ENCODE results near the gene NEUROD4.
"Not testable (repeated sequence)": the region's sequence is repeated elsewhere in the genome, so short reads cannot be mapped to it uniquely, and the experiment has no call there.

The NEUROD4 gene

GRCh38 chr12:54984658-54985376 is 35.0 kb upstream of the NEUROD4 start, which contains the start of gene TESPA1:
TESPA1 (minus strand) TSS chr12:54984762; CDS start chr12:54974562, 10,200 bp downstream.
- no peaks in the 10 kb centered on the region for H3K9me3 ChIP-seq (ENCODE audit: insufficient read depth, low read depth, low read length)
- no peaks in the 10 kb centered on the region for H3K27me3 ChIP-seq (ENCODE audit: insufficient read depth, low read length)
- no peak within 1 kb of the TSS for H3K9ac ChIP-seq (ENCODE audit: low read depth, low read length)
- no peak within 1 kb of the TSS for H3K4me3 ChIP-seq (ENCODE audit: low read length)
- no peak within 1 kb of the TSS for H3K27ac ChIP-seq (ENCODE audit: low read depth, low read length)
- no peaks in the 10 kb centered on the region for H3K4me1 ChIP-seq (ENCODE audit: insufficient read depth, low read length)
- H3K36me3 ChIP-seq (ENCODE audit: insufficient read depth, low read length): no peaks in the 10 kb centered on the region
- WGBS: 90% methylated on average over 11 of the region's 12 CpGs

GRCh38 chr12:54986773-54987172 is 33.0 kb upstream of the NEUROD4 start:
- not testable (repeated sequence) for H3K36me3 ChIP-seq (ENCODE audit: insufficient read depth, low read length); H3K9ac ChIP-seq (ENCODE audit: low read depth, low read length); H3K4me3 ChIP-seq (ENCODE audit: low read length); H3K27me3 ChIP-seq (ENCODE audit: insufficient read depth, low read length); H3K4me1 ChIP-seq (ENCODE audit: insufficient read depth, low read length); H3K27ac ChIP-seq (ENCODE audit: low read depth, low read length); H3K9me3 ChIP-seq (ENCODE audit: insufficient read depth, low read depth, low read length)
- WGBS: 100% methylated on average over 3 of the region's 3 CpGs

- Histone ChIP-seq H3K27me3 (ENCODE audit: insufficient read depth, low read length) (no peaks in the 10 kb centered on the region), H3K27ac (ENCODE audit: low read depth, low read length) (no peak overlapping the region), H3K36me3 (ENCODE audit: insufficient read depth, low read length) (no peaks in the 10 kb centered on the region), H3K4me1 (ENCODE audit: insufficient read depth, low read length) (no peaks in the 10 kb centered on the region), H3K4me3 (ENCODE audit: low read length) (no peak overlapping the region), H3K9ac (ENCODE audit: low read depth, low read length) (no peak overlapping the region), H3K9me3 (ENCODE audit: insufficient read depth, low read depth, low read length) (no peaks in the 10 kb centered on the region)
- WGBS: 86% methylated on average over 4 of the region's 4 CpGs
Observed at GRCh38 chr12:54987611-54988231, 32.1 kb upstream of the NEUROD4 start.

GRCh38 chr12:54988402-54989054 is 31.2 kb upstream of the NEUROD4 start:
- H3K9me3 ChIP-seq (ENCODE audit: insufficient read depth, low read depth, low read length): no peaks in the 10 kb centered on the region
- H3K36me3 ChIP-seq (ENCODE audit: insufficient read depth, low read length): no peaks in the 10 kb centered on the region
- no peaks in the 10 kb centered on the region for H3K4me1 ChIP-seq (ENCODE audit: insufficient read depth, low read length)
- H3K27me3 ChIP-seq (ENCODE audit: insufficient read depth, low read length): no peaks in the 10 kb centered on the region
- H3K9ac ChIP-seq (ENCODE audit: low read depth, low read length): no peak overlapping the region
- H3K27ac ChIP-seq (ENCODE audit: low read depth, low read length): no peak overlapping the region
- no peak overlapping the region for H3K4me3 ChIP-seq (ENCODE audit: low read length)
- 95% methylated on average over 1 of the region's 1 CpG for WGBS

- H3K27ac ChIP-seq (ENCODE audit: low read depth, low read length): no peak overlapping the region
- no peaks in the 10 kb centered on the region for H3K9me3 ChIP-seq (ENCODE audit: insufficient read depth, low read depth, low read length)
- no peak overlapping the region for H3K4me3 ChIP-seq (ENCODE audit: low read length)
- H3K36me3 ChIP-seq (ENCODE audit: insufficient read depth, low read length): no peaks in the 10 kb centered on the region
- no peaks in the 10 kb centered on the region for H3K27me3 ChIP-seq (ENCODE audit: insufficient read depth, low read length)
- H3K9ac ChIP-seq (ENCODE audit: low read depth, low read length): no peak overlapping the region
- WGBS: 80% methylated on average over 1 of the region's 1 CpG
- no peaks in the 10 kb centered on the region for H3K4me1 ChIP-seq (ENCODE audit: insufficient read depth, low read length)
Observed at GRCh38 chr12:54989829-54990228, 29.9 kb upstream of the NEUROD4 start.

GRCh38 chr12:54991161-54991990 is 28.4 kb upstream of the NEUROD4 start:
- Histone ChIP-seq H3K4me1 (ENCODE audit: insufficient read depth, low read length) (peaks cover 3% of the 10 kb centered on the region; the same call in 1 of the 2 replicates), H3K4me3 (ENCODE audit: low read length) (no peak overlapping the region), H3K9ac (ENCODE audit: low read depth, low read length) (no peak overlapping the region), H3K27me3 (ENCODE audit: insufficient read depth, low read length) (no peaks in the 10 kb centered on the region), H3K9me3 (ENCODE audit: insufficient read depth, low read depth, low read length) (no peaks in the 10 kb centered on the region), H3K36me3 (ENCODE audit: insufficient read depth, low read length) (no peaks in the 10 kb centered on the region), H3K27ac (ENCODE audit: low read depth, low read length) (no peak overlapping the region)
- WGBS: 94% methylated on average over 8 of the region's 9 CpGs

GRCh38 chr12:54991991-54992375 is 27.8 kb upstream of the NEUROD4 start:
- no peaks in the 10 kb centered on the region for H3K9me3 ChIP-seq (ENCODE audit: insufficient read depth, low read depth, low read length)
- peaks cover 9% of the 10 kb centered on the region for H3K4me1 ChIP-seq (ENCODE audit: insufficient read depth, low read length)
- no peak overlapping the region for H3K9ac ChIP-seq (ENCODE audit: low read depth, low read length)
- no peaks in the 10 kb centered on the region for H3K36me3 ChIP-seq (ENCODE audit: insufficient read depth, low read length)
- H3K27me3 ChIP-seq (ENCODE audit: insufficient read depth, low read length): no peaks in the 10 kb centered on the region
- H3K27ac ChIP-seq (ENCODE audit: low read depth, low read length): no peak overlapping the region
- no peak overlapping the region for H3K4me3 ChIP-seq (ENCODE audit: low read length)
- WGBS: 96% methylated on average over 5 of the region's 5 CpGs

- H3K27me3 ChIP-seq (ENCODE audit: insufficient read depth, low read length): no peaks in the 10 kb centered on the region
- no peak overlapping the region for H3K27ac ChIP-seq (ENCODE audit: low read depth, low read length)
- no peaks in the 10 kb centered on the region for H3K36me3 ChIP-seq (ENCODE audit: insufficient read depth, low read length)
- H3K9ac ChIP-seq (ENCODE audit: low read depth, low read length): no peak overlapping the region
- no peak overlapping the region for H3K4me3 ChIP-seq (ENCODE audit: low read length)
- WGBS: 43% methylated on average over 12 of the region's 12 CpGs
- H3K4me1 ChIP-seq (ENCODE audit: insufficient read depth, low read length): peaks cover 22% of the 10 kb centered on the region
- no peaks in the 10 kb centered on the region for H3K9me3 ChIP-seq (ENCODE audit: insufficient read depth, low read depth, low read length)
Observed at GRCh38 chr12:54993181-54993835, 26.5 kb upstream of the NEUROD4 start.

GRCh38 chr12:54996205-54996604 is 23.6 kb upstream of the NEUROD4 start:
- H3K9me3 ChIP-seq (ENCODE audit: insufficient read depth, low read depth, low read length): no peaks in the 10 kb centered on the region
- H3K27ac ChIP-seq (ENCODE audit: low read depth, low read length): no peak overlapping the region
- WGBS: 92% methylated on average over 5 of the region's 5 CpGs
- no peak overlapping the region for H3K9ac ChIP-seq (ENCODE audit: low read depth, low read length)
- no peaks in the 10 kb centered on the region for H3K27me3 ChIP-seq (ENCODE audit: insufficient read depth, low read length)
- H3K4me3 ChIP-seq (ENCODE audit: low read length): no peak overlapping the region
- H3K4me1 ChIP-seq (ENCODE audit: insufficient read depth, low read length): peaks cover 28% of the 10 kb centered on the region
- no peaks in the 10 kb centered on the region for H3K36me3 ChIP-seq (ENCODE audit: insufficient read depth, low read length)

GRCh38 chr12:54997929-54998522 is 21.7 kb upstream of the NEUROD4 start:
- peak overlapping the region; percentile 76 for H3K27ac ChIP-seq (ENCODE audit: low read depth, low read length)
- H3K9ac ChIP-seq (ENCODE audit: low read depth, low read length): no peak overlapping the region
- no peaks in the 10 kb centered on the region for H3K36me3 ChIP-seq (ENCODE audit: insufficient read depth, low read length)
- H3K9me3 ChIP-seq (ENCODE audit: insufficient read depth, low read depth, low read length): no peaks in the 10 kb centered on the region
- WGBS: 37% methylated on average over 4 of the region's 4 CpGs
- no peaks in the 10 kb centered on the region for H3K27me3 ChIP-seq (ENCODE audit: insufficient read depth, low read length)
- H3K4me1 ChIP-seq (ENCODE audit: insufficient read depth, low read length): peaks cover 28% of the 10 kb centered on the region
- no peak overlapping the region for H3K4me3 ChIP-seq (ENCODE audit: low read length)
